Stimulated activated CD8-positive, alpha-beta memory T cell treated with anti-CD3 and anti-CD28 coated beads, Interleukin-2, amount 100 ng/mL, for 1 hour (primary cell): ENCODE results near the gene MGAT3.

ENCODE experiments used
- DNase-seq, 2 donors: peaks; one replicate each; pipeline ENCODE4 v3.0.0-alpha.2; 2020; ENCODE audit warnings: low read depth in 2 of 2

The MGAT3 gene

GRCh38 chr22:39471381-39472141 lies 14.7 kb downstream of the MGAT3 start:
- no peak for DNase-seq

- DNase-seq, result no peak
These were observed 16.1 kb downstream of the MGAT3 start for GRCh38 chr22:39472570-39473556.

DNA sequence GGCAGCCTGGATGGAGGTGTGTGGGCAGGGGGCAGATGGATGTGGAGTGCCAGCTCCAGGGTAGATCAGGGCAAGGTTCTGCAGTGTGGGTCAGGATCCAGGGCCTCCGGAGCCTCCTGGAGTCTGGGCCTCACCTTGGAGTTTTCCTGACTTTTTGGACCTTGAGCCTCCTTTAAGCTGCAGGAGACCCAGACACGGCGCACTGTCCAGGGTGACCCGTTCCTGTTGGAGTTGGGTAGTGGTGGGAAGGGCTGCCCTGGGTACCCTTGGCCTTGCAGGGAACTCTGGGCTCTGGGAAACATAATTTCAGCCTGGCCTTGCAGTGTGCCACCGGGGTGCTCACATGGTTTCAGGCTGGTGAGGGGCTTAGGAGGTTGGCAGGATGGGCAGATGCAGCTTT lies 17.0 kb downstream of the MGAT3 start:
- no peak for DNase-seq

GRCh38 chr22:39474351-39475111 lies 17.7 kb downstream of the MGAT3 start:
- DNase-seq, result no peak

DNA sequence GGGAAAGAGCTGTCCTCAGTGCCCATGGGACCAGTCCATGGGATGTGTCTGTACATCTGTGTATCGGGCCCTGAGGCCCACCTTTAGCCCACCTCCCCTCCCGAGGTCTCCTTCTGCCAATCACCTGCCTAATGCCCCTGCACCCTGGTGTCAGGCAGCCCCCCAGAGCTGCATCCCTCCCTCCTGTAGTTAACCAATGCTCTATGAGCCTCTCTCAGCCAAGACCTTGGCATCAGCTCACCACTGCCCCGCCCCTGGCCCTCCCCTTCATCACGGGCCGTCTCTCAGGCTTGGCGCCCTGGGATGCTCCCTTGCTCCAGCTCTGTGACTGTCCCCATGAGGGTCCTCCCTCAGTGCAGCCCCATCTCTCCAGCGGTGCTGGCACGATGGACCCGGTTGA lies 18.5 kb downstream of the MGAT3 start:
- DNase-seq, result no peak

DNA sequence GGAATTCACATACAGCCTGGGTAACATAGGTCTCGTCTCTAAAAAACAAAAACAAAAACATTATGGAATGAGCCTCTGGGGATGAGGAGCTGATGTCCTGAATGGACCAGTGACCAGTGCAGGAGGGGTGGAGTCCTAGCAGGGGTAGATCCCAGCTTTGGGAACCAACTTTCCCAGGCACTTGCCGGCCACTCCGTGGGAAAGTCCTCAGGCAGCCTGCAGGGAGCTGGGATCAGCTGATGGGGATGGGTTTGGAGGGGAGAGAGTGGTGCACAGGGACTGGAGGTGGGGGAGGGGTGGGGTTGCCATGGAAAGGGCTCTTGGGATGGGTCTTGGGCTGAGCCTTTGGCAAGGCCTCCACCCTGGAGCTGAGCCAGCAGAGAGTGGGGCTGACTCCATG lies 19.1 kb downstream of the MGAT3 start:
- no peak for DNase-seq

GRCh38 chr22:39476664-39477063 lies 19.9 kb downstream of the MGAT3 start:
- DNase-seq, result no peak

- no peak for DNase-seq
These were observed 20.7 kb downstream of the MGAT3 start for GRCh38 chr22:39477542-39477941.

DNA sequence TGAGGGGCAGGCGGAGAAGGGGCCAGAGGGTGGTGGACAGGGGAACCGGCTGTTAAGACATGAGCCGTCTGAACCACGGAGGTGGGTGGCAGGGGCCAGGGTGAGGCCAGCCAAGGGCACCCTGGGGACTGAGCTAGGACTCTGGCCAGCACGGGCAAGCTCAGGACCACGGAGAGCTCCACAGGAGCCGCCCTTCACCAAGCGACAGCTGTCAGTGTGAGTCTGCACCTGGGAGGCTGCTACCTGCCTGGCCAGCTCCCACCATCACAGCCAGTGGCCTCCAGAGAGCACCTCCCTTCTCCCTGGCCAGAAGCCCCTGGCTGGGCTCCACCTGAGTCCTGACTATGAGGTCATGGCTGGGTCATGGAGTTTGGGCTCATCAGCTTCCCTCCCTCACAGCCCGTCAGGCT lies 21.6 kb downstream of the MGAT3 start:
- DNase-seq, result no peak

GRCh38 chr22:39479254-39479653 lies 22.4 kb downstream of the MGAT3 start:
- DNase-seq, result no peak

DNA sequence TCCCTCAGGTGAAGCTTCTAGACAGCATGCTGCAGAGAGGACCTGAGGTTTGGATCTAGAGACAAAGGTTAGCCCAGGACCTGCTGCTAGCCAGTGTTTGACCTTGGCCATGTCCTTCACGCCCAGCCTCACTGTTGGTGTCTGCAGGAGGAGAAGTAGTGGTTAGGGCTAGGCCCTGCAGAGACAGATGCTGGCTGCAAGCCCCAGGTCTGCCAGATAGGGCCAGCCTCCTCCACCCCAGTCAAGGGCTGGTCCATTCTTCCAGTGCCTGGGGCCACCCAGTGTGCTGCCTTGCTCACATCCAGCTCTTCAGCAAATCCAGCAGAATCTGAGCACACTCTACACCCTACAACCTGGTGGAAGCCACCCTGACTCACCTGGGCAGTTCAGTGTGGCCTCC lies 23.7 kb downstream of the MGAT3 start:
- DNase-seq, result no peak

GRCh38 chr22:39481054-39481453 lies 24.2 kb downstream of the MGAT3 start:
- DNase-seq, result no peak

- no peak for DNase-seq
These were observed 24.8 kb downstream of the MGAT3 start for GRCh38 chr22:39481595-39481994.

DNA sequence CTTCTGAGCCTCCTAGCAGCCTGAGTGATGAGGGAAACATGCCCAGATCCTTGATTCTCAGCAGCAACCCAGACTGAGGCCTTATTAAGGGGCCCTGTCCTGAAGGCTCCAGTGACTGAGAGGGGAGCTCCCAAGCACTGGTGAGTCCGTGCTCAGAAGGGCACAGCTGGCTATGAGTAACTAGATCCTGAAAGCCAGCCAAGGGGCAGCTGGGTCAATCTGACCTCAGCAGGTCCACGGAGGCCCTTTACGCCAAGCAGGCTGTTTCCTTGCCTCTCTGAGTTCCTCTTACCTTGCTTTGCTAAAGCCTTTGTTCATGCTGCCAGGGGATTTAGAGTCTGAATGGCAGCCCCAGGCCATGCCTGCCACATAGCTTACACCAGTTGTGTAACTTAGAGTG lies 26.0 kb downstream of the MGAT3 start:
- DNase-seq, result no peak

DNA sequence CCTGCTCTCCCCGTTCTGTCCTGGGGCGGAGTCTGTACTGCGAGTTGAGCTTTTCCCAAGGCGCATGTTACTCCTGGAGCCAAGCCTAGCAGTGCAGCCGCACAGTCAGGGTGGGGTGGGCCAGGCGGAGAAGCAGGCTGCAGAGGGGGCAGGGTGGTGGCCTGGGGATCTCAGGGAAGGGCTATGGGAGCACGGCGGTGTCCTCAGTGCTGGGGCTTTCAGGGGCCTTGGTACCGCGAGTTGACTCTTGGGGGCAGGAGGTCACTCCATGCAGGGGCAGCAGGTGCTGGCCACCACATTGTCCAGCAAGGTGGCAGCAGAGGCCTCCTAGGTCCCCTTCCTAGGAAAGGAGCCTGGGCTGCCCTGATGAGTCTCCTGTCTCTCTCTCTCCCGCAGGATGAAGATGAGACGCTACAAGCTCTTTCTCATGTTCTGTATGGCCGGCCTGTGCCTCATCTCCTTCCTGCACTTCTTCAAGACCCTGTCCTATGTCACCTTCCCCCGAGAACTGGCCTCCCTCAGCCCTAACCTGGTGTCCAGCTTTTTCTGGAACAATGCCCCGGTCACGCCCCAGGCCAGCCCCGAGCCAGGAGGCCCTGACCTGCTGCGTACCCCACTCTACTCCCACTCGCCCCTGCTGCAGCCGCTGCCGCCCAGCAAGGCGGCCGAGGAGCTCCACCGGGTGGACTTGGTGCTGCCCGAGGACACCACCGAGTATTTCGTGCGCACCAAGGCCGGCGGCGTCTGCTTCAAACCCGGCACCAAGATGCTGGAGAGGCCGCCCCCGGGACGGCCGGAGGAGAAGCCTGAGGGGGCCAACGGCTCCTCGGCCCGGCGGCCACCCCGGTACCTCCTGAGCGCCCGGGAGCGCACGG lies 30.4 kb downstream of the MGAT3 start:
- no peak for DNase-seq

DNA sequence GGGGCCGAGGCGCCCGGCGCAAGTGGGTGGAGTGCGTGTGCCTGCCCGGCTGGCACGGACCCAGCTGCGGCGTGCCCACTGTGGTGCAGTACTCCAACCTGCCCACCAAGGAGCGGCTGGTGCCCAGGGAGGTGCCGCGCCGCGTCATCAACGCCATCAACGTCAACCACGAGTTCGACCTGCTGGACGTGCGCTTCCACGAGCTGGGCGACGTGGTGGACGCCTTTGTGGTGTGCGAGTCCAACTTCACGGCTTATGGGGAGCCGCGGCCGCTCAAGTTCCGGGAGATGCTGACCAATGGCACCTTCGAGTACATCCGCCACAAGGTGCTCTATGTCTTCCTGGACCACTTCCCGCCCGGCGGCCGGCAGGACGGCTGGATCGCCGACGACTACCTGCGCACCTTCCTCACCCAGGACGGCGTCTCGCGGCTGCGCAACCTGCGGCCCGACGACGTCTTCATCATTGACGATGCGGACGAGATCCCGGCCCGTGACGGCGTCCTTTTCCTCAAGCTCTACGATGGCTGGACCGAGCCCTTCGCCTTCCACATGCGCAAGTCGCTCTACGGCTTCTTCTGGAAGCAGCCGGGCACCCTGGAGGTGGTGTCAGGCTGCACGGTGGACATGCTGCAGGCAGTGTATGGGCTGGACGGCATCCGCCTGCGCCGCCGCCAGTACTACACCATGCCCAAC lies 31.2 kb downstream of the MGAT3 start:
- DNase-seq, result no peak

DNA sequence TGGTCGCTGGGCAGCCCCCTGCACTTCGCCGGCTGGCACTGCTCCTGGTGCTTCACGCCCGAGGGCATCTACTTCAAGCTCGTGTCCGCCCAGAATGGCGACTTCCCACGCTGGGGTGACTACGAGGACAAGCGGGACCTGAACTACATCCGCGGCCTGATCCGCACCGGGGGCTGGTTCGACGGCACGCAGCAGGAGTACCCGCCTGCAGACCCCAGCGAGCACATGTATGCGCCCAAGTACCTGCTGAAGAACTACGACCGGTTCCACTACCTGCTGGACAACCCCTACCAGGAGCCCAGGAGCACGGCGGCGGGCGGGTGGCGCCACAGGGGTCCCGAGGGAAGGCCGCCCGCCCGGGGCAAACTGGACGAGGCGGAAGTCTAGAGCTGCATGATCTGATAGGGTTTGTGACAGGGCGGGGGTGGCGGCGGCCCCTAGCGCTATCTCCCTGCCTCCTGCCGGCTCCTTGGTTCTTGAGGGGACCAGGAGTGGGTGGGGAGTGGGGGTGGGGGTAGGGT lies 31.8 kb downstream of the MGAT3 start:
- DNase-seq, result no peak

DNA sequence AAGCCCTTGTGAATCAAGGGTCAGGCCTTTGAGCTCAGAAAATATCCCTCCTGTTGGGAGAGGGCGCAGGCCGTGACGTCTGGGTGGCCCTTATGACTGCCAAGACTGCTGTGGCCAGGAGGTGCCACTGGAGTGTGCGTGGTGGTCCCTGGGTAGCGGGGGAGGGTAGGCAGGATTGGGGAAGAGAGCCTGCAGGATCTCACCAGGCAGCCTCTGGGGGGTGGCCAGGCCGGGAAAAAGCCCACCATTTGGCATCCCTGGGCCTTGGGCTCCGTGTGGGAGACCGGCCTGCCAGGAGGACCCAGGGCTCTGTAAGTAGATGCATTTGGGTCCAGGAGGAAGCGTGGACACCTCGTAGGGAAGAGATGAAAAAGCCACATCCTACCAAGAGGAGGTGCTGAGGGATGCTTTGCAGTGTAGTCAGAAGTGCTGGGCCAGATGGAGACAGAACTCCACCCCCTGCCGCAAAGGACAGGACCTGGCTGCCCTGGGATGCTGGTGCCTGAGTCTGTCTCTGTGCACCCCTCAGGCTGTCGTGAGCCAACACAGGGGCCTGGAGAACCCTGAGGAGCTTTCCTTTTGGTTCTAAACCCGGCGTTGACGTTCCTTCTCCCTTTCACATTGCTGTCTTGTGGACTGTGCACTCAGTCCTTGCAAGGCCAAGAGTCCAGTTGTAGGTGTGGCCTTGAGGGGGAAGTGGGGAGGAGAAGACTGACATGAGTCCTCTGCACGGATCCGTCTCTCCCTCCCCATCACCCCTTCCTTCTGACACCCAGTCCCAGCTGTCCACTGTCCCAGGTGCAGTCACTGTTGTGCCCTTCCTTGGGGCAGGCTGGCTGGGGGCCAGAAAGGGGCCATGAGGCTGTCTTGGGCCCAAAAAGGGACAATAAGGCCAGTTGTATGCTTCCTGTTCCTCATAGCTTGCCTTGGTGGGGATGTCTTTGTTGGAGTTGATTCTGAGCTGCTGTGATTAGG lies 32.6 kb downstream of the MGAT3 start:
- no peak for DNase-seq
